ENCODE results near the gene ARHGEF12. TPM values are rescaled to one million over a fixed set of nuclear protein-coding genes. Genes with fewer than 3 reads are reported as not detected.

ARHGEF12 gene
- total and polyA plus RNA-seq, 2 donors (not counting 1 experiment from before 2014, with no cell fraction given) = 2.0 to 21.6 TPM

GRCh38 chr11:120358729-120359128, 22.5 kb downstream of the ARHGEF12 start:
- Histone ChIP-seq H3K36me3 (replicated peaks in 1 of 2; ENCODE audit: control extremely low read depth in 1 of 2, control insufficient read depth in 1 of 2, extremely low read depth in 1 of 2, insufficient read depth in 2 of 2, low read length in 1 of 2) (no peaks in the 10 kb centered on the region), H3K27ac (ENCODE audit: low read length in 2 of 2) (no peak overlapping the region), H2AFZ (ENCODE audit: insufficient read depth, low read depth, low read length, poor library complexity, severe bottlenecking) (no peak overlapping the region), H3K9ac (ENCODE audit: low read length) (no peak overlapping the region), H3K9me3 (ENCODE audit: control extremely low read depth in 1 of 3, control insufficient read depth in 2 of 3, insufficient read depth in 1 of 3, low read length in 2 of 3) (no peaks in the 10 kb centered on the region), H3K4me1 (ENCODE audit: control insufficient read depth in 2 of 2, insufficient read depth in 2 of 2, low read length in 2 of 2) (no peaks in the 10 kb centered on the region), H3K4me3 (ENCODE audit: control extremely low read depth in 1 of 5, extremely low read depth in 1 of 5, insufficient read depth in 1 of 5, low read depth in 2 of 5, low read length in 4 of 5) (no peak overlapping the region), H3K27me3 (replicated peaks in 1 of 4; ENCODE audit: control extremely low read depth in 1 of 4, control insufficient read depth in 3 of 4, insufficient read depth in 4 of 4, low read length in 3 of 4) (peaks cover 0 to 19% (median 15%) of the 10 kb centered on the region in 4 experiments), H3K4me2 (replicated peaks; ENCODE audit: low read depth, low read length, poor library complexity, severe bottlenecking) (no peak overlapping the region), H3K79me2 (ENCODE audit: control insufficient read depth, insufficient read depth, low read length) (peaks cover 37% of the 10 kb centered on the region), H4K20me1 (ENCODE audit: control insufficient read depth, insufficient read depth, low read length, poor library complexity, severe bottlenecking) (peaks cover 52% of the 10 kb centered on the region)
- intact Hi-C loops (cut with micrococcal nuclease) = no loop called here
- no peak for ATAC-seq (ENCODE audit: low read depth)
- H3K27ac Mint-ChIP-seq = no peak overlapping the region
- no peaks in the 10 kb centered on the region for H3K4me1 Mint-ChIP-seq
- H3K9me3 Mint-ChIP-seq (ENCODE audit: insufficient read depth) = no peaks in the 10 kb centered on the region
- no peak for TF ChIP-seq EZH2 (IDR thresholded peaks at IDR 0.05; ENCODE audit: borderline replicate concordance, insufficient read depth, low read depth, low read length, poor library complexity, severe bottlenecking)
- TF ChIP-seq CTCF (IDR thresholded peaks at IDR 0.05) = no peak
- CTCF ChIA-PET = no interaction called here
- no peak for DNase-seq
- H3K4me3 Mint-ChIP-seq = no peak overlapping the region
- 96% methylated on average over 3 of the region's 3 CpGs for WGBS (ENCODE audit: insufficient coverage)
- H3K27me3 Mint-ChIP-seq = peaks cover 15% of the 10 kb centered on the region
- POLR2A ChIA-PET = no interaction called here

- ChIA-PET POLR2A (no interaction called here), CTCF (no interaction called here)
- H3K4me1 ChIP-seq (ENCODE audit: control insufficient read depth in 2 of 2, insufficient read depth in 2 of 2, low read length in 2 of 2) = no peaks in the 10 kb centered on the region
- Mint-ChIP-seq H3K4me3 (no peak overlapping the region), H3K27ac (no peak overlapping the region), H3K9me3 (ENCODE audit: insufficient read depth) (no peaks in the 10 kb centered on the region), H3K27me3 (peaks cover 4% of the 10 kb centered on the region), H3K4me1 (no peaks in the 10 kb centered on the region)
- intact Hi-C loops (cut with micrococcal nuclease) = no loop called here
- no peaks in the 10 kb centered on the region for H3K36me3 ChIP-seq (replicated peaks in 1 of 2; ENCODE audit: control extremely low read depth in 1 of 2, control insufficient read depth in 1 of 2, extremely low read depth in 1 of 2, insufficient read depth in 2 of 2, low read length in 1 of 2)
- H4K20me1 ChIP-seq (ENCODE audit: control insufficient read depth, insufficient read depth, low read length, poor library complexity, severe bottlenecking) = peaks cover 13% of the 10 kb centered on the region
- no peaks in the 10 kb centered on the region for H3K27me3 ChIP-seq (replicated peaks in 1 of 4; ENCODE audit: control extremely low read depth in 1 of 4, control insufficient read depth in 3 of 4, insufficient read depth in 4 of 4, low read length in 3 of 4)
- ATAC-seq (ENCODE audit: low read depth) = no peak
- no peak overlapping the region for H2AFZ ChIP-seq (ENCODE audit: insufficient read depth, low read depth, low read length, poor library complexity, severe bottlenecking)
- H3K4me3 ChIP-seq (ENCODE audit: control extremely low read depth in 1 of 5, extremely low read depth in 1 of 5, insufficient read depth in 1 of 5, low read depth in 2 of 5, low read length in 4 of 5) = no peak overlapping the region
- TF ChIP-seq EZH2 (IDR thresholded peaks at IDR 0.05; ENCODE audit: borderline replicate concordance, insufficient read depth, low read depth, low read length, poor library complexity, severe bottlenecking) (no peak), CTCF (IDR thresholded peaks at IDR 0.05) (no peak)
- H3K79me2 ChIP-seq (ENCODE audit: control insufficient read depth, insufficient read depth, low read length) = peaks cover 9% of the 10 kb centered on the region
- H3K27ac ChIP-seq (ENCODE audit: low read length in 2 of 2) = no peak overlapping the region
- H3K4me2 ChIP-seq (replicated peaks; ENCODE audit: low read depth, low read length, poor library complexity, severe bottlenecking) = no peak overlapping the region
- no peak for DNase-seq
- H3K9ac ChIP-seq (ENCODE audit: low read length) = no peak overlapping the region
- H3K9me3 ChIP-seq (ENCODE audit: control extremely low read depth in 1 of 3, control insufficient read depth in 2 of 3, insufficient read depth in 1 of 3, low read length in 2 of 3) = no peaks in the 10 kb centered on the region
Observed at GRCh38 chr11:120363436-120363835, 27.2 kb downstream of the ARHGEF12 start.
